ENCODE measurements around the gene AGAP1.
"Not testable (repeated sequence)": the region's sequence is repeated elsewhere in the genome, so short reads cannot be mapped to it uniquely, and the experiment has no call there.

The AGAP1 gene

GRCh38 chr2:235947055-235947454 is 453.2 kb downstream of the AGAP1 start:
- not testable (repeated sequence) for H3K27ac Mint-ChIP-seq, ATAC-seq, H3K4me3 Mint-ChIP-seq, H3K4me1 Mint-ChIP-seq, DNase-seq, H3K9me3 Mint-ChIP-seq
- peaks cover 29% of the 10 kb centered on the region for H3K27me3 Mint-ChIP-seq

GRCh38 chr2:235949567-235950472 is 456.0 kb downstream of the AGAP1 start:
- H3K4me1 Mint-ChIP-seq, result no peaks in the 10 kb centered on the region
- ATAC-seq (no peak), DNase-seq (no peak)
- no peak overlapping the region for H3K4me3 Mint-ChIP-seq
- H3K27me3 Mint-ChIP-seq, result peaks cover 42% of the 10 kb centered on the region
- H3K27ac Mint-ChIP-seq, result no peak overlapping the region
- no peaks in the 10 kb centered on the region for H3K9me3 Mint-ChIP-seq

GRCh38 chr2:235950473-235950809 is 456.6 kb downstream of the AGAP1 start:
- Mint-ChIP-seq H3K4me1 (no peaks in the 10 kb centered on the region), H3K27ac (no peak overlapping the region), H3K9me3 (no peaks in the 10 kb centered on the region), H3K4me3 (no peak overlapping the region), H3K27me3 (peaks cover 45% of the 10 kb centered on the region)
- ATAC-seq (no peak), DNase-seq (no peak)

GRCh38 chr2:235951493-235951892 is 457.6 kb downstream of the AGAP1 start:
- Mint-ChIP-seq H3K4me1 (no peaks in the 10 kb centered on the region), H3K27ac (no peak overlapping the region), H3K27me3 (peaks cover 45% of the 10 kb centered on the region), H3K4me3 (no peak overlapping the region), H3K9me3 (no peaks in the 10 kb centered on the region)
- DNase-seq (no peak), ATAC-seq (no peak)

- Mint-ChIP-seq H3K4me1 (no peaks in the 10 kb centered on the region), H3K27ac (peak overlapping the region in 1 of 2 donors; percentile 46), H3K4me3 (no peak overlapping the region), H3K27me3 (peaks cover 45% of the 10 kb centered on the region), H3K9me3 (no peaks in the 10 kb centered on the region)
- ATAC-seq, result peak; percentile 91
- peak; percentile 7 to 12 for DNase-seq
Measured at GRCh38 chr2:235951982-235952381, 458.1 kb downstream of the AGAP1 start.

- Mint-ChIP-seq H3K4me3 (no peak overlapping the region), H3K27me3 (peaks cover 45% of the 10 kb centered on the region), H3K27ac (no peak overlapping the region), H3K4me1 (no peaks in the 10 kb centered on the region), H3K9me3 (no peaks in the 10 kb centered on the region)
- DNase-seq (no peak), ATAC-seq (no peak)
Measured at GRCh38 chr2:235952714-235953113, 458.9 kb downstream of the AGAP1 start.

- ATAC-seq (no peak), DNase-seq (no peak)
- Mint-ChIP-seq H3K27me3 (peaks cover 34% of the 10 kb centered on the region), H3K4me3 (no peak overlapping the region), H3K27ac (no peak overlapping the region), H3K9me3 (no peaks in the 10 kb centered on the region), H3K4me1 (no peaks in the 10 kb centered on the region)
Measured at GRCh38 chr2:235954281-235954680, 460.4 kb downstream of the AGAP1 start.

- ATAC-seq (no peak), DNase-seq (no peak)
- Mint-ChIP-seq H3K9me3 (no peaks in the 10 kb centered on the region), H3K4me1 (no peaks in the 10 kb centered on the region), H3K27me3 (peaks cover 27% of the 10 kb centered on the region), H3K4me3 (no peak overlapping the region), H3K27ac (no peak overlapping the region)
Measured at GRCh38 chr2:235954888-235955480, 461.1 kb downstream of the AGAP1 start.

GRCh38 chr2:235955664-235956063 is 461.8 kb downstream of the AGAP1 start:
- H3K4me1 Mint-ChIP-seq, result no peaks in the 10 kb centered on the region
- DNase-seq (no peak), ATAC-seq (no peak)
- H3K27me3 Mint-ChIP-seq, result peaks cover 25% of the 10 kb centered on the region
- no peak overlapping the region for H3K4me3 Mint-ChIP-seq
- H3K9me3 Mint-ChIP-seq, result no peaks in the 10 kb centered on the region
- no peak overlapping the region for H3K27ac Mint-ChIP-seq

- ATAC-seq, result no peak
- Mint-ChIP-seq H3K9me3 (no peaks in the 10 kb centered on the region), H3K27ac (no peak overlapping the region), H3K4me3 (no peak overlapping the region), H3K27me3 (peaks cover 29% of the 10 kb centered on the region), H3K4me1 (no peaks in the 10 kb centered on the region)
- DNase-seq, result no peak
Measured at GRCh38 chr2:235956281-235956970, 462.6 kb downstream of the AGAP1 start.

GRCh38 chr2:235957251-235957650 is 463.4 kb downstream of the AGAP1 start:
- no peaks in the 10 kb centered on the region for H3K9me3 Mint-ChIP-seq
- H3K27me3 Mint-ChIP-seq, result peaks cover 30% of the 10 kb centered on the region
- ATAC-seq (no peak), DNase-seq (no peak)
- H3K4me3 Mint-ChIP-seq, result no peak overlapping the region
- H3K4me1 Mint-ChIP-seq, result no peaks in the 10 kb centered on the region
- no peak overlapping the region for H3K27ac Mint-ChIP-seq

GRCh38 chr2:235958221-235958930 is 464.5 kb downstream of the AGAP1 start:
- Mint-ChIP-seq H3K27me3 (peaks cover 38% of the 10 kb centered on the region), H3K4me1 (no peaks in the 10 kb centered on the region), H3K27ac (no peak overlapping the region), H3K4me3 (no peak overlapping the region), H3K9me3 (no peaks in the 10 kb centered on the region)
- ATAC-seq, result no peak
- DNase-seq, result no peak

GRCh38 chr2:235958931-235959410 is 465.1 kb downstream of the AGAP1 start:
- H3K27ac Mint-ChIP-seq, result no peak overlapping the region
- H3K9me3 Mint-ChIP-seq, result no peaks in the 10 kb centered on the region
- ATAC-seq (no peak), DNase-seq (no peak)
- H3K4me1 Mint-ChIP-seq, result no peaks in the 10 kb centered on the region
- peaks cover 34% of the 10 kb centered on the region for H3K27me3 Mint-ChIP-seq
- no peak overlapping the region for H3K4me3 Mint-ChIP-seq

- Mint-ChIP-seq H3K9me3 (no peaks in the 10 kb centered on the region), H3K27me3 (peaks cover 30% of the 10 kb centered on the region), H3K27ac (no peak overlapping the region), H3K4me3 (no peak overlapping the region), H3K4me1 (no peaks in the 10 kb centered on the region)
- ATAC-seq, result no peak
- DNase-seq, result no peak
Measured at GRCh38 chr2:235960011-235960715, 466.3 kb downstream of the AGAP1 start.
